Stimulated activated CD4-positive, alpha-beta T cell treated with anti-CD3 and anti-CD28 coated beads, Interleukin-1b, Interleukin-23, amount 100 ng/mL, for 1 hour (primary cell): Measurements from ENCODE around the gene RARS2.
A peak's percentile ranks its signal among the peaks of the same experiment; 100 is the strongest.
"Not testable (repeated sequence)": the region's sequence is repeated elsewhere in the genome, so short reads cannot be mapped to it uniquely, and the experiment has no call there.

Experiments
- DNase-seq, 2 donors: peaks; one replicate each; pipeline ENCODE4 v3.0.0-alpha.2; 2020; ENCODE audit warnings: low read depth in 2 of 2

The RARS2 gene, protein sequence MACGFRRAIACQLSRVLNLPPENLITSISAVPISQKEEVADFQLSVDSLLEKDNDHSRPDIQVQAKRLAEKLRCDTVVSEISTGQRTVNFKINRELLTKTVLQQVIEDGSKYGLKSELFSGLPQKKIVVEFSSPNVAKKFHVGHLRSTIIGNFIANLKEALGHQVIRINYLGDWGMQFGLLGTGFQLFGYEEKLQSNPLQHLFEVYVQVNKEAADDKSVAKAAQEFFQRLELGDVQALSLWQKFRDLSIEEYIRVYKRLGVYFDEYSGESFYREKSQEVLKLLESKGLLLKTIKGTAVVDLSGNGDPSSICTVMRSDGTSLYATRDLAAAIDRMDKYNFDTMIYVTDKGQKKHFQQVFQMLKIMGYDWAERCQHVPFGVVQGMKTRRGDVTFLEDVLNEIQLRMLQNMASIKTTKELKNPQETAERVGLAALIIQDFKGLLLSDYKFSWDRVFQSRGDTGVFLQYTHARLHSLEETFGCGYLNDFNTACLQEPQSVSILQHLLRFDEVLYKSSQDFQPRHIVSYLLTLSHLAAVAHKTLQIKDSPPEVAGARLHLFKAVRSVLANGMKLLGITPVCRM

DNA sequence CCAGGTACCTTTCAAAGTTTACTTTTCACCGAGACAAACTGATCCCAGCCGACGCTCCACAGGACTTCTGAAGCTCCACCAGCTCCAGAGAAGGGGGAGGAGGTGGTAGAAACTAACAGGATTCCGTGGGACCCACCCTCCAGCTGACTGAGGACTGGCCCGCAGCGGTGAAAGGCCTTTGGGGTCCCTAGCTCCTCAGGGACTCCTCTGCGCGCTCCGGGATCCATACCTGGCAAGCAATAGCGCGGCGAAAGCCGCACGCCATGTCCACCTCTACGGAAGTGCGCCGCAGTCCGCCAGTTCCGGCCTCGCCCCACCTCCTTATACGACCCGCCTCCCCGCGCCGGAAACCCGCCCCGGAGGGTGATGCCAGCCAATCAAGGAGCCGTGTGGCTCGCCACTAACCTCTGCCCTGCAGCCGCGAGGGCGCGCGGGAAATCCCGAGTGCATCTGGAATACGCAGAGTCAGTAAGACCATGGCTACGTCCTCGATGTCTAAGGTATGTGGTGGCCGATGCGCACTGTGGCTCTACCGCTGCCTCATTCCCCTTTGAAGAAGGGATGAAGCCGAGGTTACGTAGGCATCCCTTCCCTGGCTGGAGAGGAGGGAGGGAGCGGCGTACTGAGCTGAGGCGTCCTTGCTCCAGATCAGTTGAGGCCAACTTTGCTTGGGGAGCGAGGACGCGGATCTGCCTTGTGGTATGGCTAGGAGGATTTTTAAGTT, at the start of gene RARS2, which contains the start of gene ORC3:
Gene RARS2 (minus strand): TSS at position 295 of the 724 bp plus-strand sequence. CDS start 30 bp downstream, at position 265.
Gene ORC3 (plus strand): TSS at position 443 of the 724 bp plus-strand sequence. CDS start 34 bp downstream, at position 477.
- DNase-seq = peak; percentile 79 to 88

DNA sequence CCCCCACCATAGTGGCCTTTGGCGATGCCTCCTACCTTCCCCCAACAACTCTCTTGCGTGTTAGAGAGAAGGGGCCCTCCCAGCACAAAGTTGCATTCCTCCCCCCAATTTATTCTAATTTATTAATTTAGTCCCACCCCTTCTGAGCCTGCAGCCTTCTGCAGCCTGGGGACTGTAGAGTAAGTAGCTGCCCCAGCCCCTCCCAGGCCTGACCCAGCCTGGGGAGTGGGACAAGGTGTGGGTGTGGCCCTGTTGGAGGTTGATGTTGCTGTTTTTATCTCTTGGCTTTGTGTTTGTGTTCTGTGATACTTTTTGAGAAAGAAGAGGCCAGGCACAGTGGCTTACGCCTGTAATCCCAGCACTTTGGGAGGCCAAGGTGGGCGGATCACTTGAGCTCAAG, 49.6 kb upstream of the RARS2 start:
- DNase-seq = no peak

DNA sequence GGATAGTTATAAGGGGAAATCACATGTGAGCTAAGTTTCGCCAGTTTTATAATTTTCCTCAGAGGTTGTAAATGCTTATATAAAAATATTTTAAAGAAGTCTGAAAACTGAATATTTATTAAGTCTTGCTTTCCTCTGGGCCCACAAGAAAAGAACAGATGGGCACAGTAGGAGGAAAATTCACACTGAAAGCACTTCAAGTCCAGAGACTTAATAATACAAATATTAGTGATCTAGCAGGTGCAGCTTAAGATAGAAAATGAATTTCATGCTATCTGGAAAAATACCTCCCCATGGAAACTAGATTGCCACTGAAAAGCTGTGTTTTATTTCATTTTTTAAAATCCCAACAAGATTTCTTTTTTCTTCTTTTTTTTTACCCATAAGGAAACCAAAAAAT, 47.3 kb upstream of the RARS2 start:
- DNase-seq = no peak

DNA sequence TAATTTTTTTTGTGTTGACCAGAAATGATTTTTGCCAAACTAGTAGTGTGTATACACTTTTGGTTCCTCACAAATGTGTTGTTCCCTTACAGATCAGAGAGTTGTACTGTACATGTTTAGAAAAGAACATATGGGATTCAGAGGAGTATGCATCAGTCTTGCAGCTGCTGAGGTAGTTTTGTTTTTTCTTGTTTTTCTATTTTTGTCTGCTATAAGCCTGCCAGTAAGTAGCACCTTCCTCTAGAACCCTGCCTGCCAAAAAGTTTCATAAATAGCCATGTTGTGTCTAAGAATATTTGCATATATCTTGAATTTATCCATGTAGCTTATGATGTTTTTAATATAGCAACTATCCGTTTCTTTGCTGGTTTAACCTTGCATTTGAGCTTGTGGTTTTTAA, 46.5 kb upstream of the RARS2 start:
- no peak for DNase-seq

DNA sequence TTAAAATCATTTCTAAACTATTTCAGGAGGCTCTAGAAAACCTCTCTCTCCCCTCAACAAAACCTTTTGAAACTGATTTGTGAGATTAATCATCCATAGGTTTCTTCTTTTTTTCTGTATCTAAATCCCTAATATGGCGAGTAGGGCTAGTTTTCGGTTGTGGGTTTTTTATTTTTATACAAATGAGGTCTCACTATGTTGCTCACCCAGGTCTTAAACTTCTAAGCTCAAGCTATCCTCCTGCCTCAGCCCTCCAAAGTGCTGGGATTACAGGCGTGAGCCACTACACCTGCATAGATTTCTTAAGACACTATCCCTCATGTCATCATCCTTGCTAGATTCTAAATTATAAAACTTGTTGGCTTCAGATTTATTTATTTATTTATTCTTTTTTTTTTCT, 44.1 kb upstream of the RARS2 start:
- DNase-seq = no peak

DNA sequence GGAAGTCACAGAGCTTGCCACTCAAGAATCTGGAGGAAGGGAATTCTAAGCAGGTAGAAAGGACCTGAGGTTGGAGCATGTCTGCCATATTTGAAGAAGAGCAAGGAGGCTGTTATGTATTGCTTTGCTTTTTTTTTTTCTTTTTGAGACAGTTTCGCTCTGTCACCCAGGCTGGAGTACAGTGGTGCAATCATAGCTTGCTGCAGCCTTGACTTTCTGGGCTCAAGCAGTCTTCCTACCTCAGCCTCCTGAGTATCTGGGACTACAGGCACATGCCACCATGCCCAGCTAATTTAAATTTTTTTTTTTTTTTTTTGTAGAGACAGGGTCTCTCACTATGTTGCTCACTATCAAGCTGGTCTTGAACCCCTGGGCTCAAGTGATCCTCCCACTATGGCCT, 41.0 kb upstream of the RARS2 start:
- no peak for DNase-seq

DNA sequence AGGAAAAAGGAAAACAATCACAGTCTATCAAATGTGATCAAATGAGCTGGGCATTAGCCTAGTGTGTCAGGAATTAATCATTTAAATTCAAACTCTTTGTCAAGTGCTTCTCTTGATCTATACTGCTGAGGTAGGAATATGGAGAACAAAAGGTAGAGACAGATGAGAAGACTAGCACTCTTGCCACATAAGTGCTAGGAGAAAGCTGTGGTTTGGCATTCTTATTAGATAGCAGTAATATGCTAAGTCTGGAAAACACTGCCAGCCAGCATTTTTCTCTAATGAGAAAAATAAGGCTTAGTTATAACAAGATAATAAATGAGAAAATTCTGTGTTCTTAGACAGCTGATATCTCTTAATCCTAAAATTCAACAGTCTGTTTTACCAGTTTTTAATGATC, 39.1 kb upstream of the RARS2 start:
- DNase-seq = no peak

DNA sequence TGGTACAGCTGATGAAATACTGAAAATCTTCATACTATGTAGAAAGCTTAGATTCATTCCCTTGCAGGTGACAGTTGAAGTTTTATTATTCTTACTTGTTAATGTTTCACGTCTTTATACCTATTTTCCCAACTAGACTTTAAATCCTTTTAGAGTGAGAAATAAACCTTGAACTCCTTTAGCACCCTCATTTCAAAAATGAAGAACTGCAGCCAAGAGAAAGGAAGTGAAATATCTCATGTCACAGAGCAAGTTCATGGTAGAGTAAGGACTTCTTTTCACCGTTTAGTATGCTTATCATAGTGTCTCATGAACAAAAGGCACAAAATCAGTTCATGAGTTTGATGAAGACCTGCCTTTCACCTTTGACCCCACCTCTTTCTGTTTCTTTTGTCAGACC, 38.6 kb upstream of the RARS2 start:
- no peak for DNase-seq

DNA sequence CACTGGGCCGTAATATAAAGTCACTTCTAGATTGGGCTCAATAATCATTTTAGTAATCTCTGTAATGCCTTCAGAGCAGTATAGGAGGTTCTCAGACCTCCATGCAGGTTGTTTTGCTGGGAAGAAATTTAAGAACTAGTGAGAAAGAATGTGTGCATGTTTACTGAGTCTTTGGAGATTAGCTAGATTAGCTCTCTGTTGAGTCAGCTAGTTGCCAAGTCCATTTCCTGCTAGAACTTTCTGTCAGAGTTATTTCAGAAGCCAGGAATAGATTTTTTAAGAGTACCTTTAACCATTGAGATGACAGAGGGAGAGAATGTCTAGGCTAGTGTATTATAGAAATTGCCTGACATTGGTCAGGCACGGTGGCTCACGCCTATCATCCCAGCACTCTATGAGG, 33.5 kb upstream of the RARS2 start:
- no peak for DNase-seq

DNA sequence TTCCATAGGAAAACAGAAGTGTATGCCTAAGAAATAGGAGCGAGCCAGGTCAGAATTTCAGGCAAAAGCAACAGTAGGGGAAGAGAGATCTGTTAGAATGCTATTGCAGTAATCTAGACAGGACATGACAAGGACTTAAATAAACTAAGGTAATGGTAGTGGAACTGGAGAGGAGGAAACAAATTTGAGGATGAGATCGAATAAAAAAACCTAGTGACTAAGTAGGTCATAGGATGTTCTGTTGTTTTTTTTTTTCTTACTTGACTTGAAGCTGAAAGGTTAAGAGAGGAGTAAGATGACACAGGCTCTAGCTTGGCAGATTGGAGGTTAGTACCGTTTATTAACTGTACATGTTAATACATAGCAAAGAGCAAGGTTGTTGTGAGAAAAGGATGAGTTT, 28.7 kb upstream of the RARS2 start:
- no peak for DNase-seq

DNA sequence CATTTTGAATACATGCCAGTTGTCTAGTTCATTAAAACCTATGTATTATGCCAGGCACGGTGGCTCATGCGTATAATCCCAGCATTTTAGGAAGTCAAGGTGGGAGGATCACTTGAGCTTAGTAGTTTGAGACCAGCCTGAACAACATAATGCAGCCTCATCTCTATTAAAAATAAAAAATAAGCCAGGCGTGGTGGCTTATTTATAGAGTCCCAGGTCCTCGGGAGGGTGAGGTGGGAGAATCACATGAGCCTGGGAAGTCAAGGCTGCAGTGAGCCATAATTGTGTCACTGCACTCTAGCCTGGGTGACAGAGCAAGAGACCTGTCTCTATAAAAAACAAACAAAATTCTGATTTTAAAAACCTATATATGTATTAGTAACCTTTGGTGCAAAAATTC, 27.6 kb upstream of the RARS2 start:
- DNase-seq = no peak

DNA sequence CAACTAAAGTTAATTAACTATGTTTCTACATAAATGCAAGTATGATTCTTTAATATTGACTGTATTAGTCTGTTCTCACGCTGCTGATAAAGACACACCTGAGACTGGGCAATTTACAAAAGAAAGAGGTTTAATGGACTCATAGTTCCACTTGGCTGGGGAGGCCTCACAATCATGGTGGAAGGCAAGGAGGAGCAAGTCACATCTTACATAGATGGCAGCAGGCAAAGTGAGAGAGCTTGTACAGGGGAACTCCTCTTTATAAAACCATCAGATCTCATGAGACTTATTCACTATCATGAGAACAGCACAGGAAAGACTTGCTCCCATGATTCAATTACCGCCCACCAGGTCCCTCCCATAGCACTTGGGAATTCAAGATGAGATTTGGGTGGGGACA, 23.2 kb upstream of the RARS2 start:
- DNase-seq = not testable (repeated sequence)

DNA sequence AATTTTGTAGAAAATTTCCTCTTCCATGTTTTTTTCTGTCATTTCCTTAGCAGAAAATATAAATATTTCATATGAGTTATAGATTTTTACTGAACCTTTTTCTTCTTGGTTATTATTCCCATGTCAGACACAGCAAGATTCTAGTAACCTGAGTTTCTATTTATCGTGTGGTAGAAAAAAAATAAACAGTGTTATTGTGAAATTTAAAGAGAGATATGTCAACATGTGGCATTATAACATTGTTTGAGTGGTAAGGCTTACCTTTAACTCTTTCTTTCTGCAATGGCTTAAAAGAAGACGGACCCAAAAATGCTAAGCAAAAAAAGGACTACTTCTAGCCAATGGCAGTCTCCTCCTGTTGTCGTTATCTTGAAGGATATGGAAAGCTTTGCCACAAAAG, 19.0 kb upstream of the RARS2 start:
- DNase-seq = no peak

DNA sequence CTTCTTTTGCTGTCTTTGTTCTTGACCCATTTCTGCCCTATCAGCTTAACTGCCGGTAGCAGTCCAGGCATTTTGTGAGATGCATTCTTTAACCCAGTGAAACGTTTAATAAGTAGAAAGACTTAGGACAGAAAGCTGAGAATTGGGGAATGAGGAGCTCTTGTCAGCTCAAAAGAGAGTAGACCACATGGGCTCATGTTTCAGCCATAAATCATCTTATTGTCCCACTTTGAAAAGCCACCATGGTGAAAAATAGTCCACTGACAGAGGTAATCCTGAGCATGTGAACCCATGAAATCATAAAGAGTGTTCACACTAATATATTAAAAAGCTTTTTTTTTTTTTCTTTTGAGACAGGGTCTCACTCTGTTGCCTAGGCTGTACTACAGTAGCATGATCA, 16.4 kb upstream of the RARS2 start:
- DNase-seq = no peak

DNA sequence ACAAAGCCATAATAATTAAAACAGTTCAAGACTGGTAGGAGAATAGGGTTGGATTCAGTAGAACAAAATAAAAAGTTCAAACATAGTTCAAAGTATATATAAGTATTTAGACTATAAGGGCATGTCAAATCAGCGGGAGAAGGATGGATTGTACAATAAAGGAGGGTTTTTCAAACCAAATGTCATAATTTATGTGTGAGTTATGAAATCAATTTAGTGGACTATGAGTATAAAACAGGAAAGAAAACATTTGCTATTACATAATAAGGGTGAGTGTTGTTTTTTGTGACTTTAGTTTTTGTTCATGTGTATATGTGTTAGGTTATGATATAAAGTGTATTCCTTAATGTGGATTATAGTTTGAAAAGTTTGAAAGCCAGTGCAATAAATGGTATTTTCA, 10.8 kb upstream of the RARS2 start:
- no peak for DNase-seq

DNA sequence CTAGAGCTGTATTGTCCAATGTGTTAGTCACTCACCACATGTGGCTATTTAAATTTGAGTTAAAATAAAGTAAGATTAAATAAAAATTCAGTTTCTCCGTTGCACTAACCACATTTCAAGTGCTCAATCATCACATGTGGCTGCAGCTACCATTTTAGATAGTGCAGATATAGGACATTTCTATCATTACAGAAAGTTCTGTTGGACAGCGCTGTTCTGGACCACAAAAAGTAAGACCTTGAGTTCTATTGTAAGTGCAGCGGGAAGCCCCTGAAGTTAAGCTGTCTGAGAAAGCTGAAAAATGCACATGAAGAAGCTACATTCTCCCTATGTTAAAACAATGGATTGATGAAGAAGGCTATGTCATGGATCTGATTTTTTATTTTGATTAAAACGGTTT, 1.2 kb upstream of the RARS2 start:
- DNase-seq = no peak

DNA sequence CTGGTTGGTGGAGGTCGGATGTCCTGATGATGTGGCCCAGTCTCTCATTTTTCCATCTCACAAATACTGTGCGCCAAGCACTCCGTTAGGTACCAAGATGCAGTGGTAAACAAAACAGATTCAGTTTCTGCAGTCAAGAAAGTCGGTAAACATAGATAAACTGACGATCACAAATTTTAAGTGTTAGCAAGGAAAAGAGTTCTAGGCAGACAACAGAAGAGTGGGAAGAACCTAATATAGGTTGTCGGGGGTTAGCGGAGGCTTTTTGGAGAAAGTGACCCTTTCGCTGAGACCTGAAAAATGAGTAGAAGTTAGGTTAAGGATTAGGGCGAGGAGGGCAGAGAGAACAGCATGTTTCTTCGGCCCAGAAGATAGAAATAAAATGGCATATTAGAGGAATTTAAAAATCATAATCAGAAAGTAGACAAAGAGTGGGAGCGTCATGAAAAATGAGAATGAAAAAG, 662 bp upstream of the RARS2 start:
- no peak for DNase-seq

DNA sequence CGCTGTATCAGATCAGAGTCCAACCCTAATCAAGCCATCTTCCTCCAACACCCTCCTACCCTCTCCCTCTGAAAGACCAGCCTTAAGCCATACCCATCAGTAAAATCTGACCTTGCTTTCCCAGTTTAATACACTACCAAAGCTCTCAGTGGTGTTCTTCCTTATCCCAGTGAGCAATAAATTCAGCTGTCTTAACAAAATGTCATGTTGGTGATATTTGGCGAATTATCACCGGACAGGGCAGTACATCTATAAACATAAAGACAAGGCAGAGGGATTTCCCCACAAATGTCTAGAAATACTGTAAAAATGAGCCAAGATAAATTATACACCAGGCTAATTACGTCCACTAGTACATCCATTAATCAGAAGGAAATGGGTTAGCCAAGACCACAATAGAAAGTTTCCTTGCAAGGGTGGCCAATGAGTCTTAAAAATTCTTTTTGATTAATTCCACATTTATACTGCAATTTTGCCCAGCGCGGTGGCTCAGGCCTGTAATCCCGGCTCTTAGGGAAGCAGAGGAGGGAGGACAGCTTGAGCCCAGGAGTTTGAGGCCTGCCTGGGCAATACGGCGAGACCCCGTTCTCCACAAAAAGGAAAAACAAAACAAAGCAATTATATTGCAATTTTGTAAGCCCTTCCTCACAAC, 905 bp downstream of the RARS2 start:
- DNase-seq = no peak

DNA sequence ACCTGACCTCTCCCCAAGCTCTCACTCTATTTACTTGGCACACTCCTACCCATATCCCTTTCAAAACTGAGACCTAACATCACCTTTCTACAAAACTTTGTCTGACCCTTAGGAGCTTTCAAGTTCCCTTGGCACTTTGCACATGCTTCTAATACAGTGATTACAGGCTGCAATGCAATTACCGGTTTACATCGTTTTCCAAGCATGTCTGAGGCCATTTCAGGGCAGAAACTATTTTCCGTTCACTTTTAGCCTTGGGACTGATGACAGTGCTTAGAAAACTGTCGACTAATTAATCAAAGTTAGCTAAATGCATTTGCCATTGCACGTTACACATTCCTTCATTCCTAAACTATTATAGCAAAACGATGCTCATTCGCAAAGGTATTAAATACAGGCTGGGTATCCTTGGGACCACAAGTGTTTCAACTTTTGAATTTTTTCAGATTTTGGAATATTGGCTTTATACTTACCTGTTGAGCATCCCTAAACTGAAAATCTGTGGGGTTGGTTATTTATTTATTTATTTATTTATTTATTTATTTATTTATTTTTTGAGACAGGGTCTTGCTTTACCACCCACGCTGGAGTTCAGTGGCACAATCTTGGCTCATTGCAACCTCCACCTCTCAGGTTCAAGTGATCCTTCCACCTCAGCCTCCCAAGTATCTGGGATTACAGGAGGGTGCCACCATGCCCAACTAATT, 3.3 kb downstream of the RARS2 start:
- DNase-seq = no peak

DNA sequence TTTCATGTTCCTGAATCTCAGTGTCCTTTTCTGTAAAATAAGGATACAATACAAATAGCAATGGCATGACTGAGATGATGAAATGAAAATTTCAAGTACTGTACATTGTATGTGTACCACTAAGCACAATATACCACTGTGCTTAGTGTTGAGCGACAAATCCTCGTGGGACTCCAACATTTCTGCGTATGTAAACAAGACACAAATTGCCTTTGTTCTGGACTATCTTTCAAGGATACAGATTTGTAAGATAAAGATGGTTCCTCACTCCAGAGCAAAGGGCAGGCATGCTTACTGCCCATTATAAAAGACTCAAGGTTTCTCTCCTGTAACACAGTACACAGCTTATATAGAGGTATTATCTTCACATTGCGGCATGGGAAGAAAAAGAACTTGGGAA, 6.0 kb downstream of the RARS2 start:
- no peak for DNase-seq

DNA sequence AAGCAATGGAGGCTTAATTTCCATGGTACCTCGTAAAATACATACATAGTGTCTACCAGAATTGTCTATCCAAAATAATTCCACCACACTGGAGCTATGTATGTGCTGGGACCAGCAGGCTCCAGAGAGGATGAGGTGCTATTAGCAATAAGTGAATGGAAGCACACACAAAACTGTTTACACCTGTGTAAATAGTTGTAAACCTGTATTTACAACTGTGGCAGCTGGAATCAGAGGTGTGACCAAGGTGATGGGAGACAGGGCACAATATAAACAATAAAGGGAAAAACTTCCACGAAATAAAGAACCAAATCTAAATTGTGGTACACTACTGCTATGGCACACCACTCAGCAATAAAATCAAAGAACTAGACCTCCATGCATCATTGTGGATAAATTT, 14.4 kb downstream of the RARS2 start:
- no peak for DNase-seq
